Thoracic aorta (tissue), 2 donors: ENCODE results near the gene RNF141. TPM values are rescaled to one million over a fixed set of nuclear protein-coding genes. Genes with fewer than 3 reads are reported as not detected.

ENCODE experiments used
- ATAC-seq: fragments of 150-250 bp; one replicate; pipeline ENCODE4 v1.8.0; 2017; ENCODE audit warnings: low read depth; ENCODE audit not compliant: insufficient number of reproducible peaks, low FRiP score
- DNase-seq: peaks from one replicate; pipeline ENCODE4 v3.0.0-alpha.2; 2020; ENCODE audit warnings: low spot score
- H3K27ac ChIP-seq, 2 donors: fragments of 200-600 bp; sonication (generic); 1 replicate in 1 of 2; 2 replicates in 1 of 2; pipeline ENCODE4 v1.5.1; 2016; ENCODE audit warnings: mild to moderate bottlenecking in 2 of 2, moderate library complexity in 2 of 2
- H3K27me3 ChIP-seq: fragments of 200-600 bp; sonication (generic); replicated peaks from 2 replicates; pipeline ENCODE4 v1.6.0; 2016; ENCODE audit warnings: mild to moderate bottlenecking; ENCODE audit not compliant: insufficient read depth
- H3K36me3 ChIP-seq: fragments of 200-600 bp; sonication (generic); one replicate; pipeline ENCODE4 v1.5.1; 2016
- H3K4me1 ChIP-seq, 2 donors: fragments of 200-600 bp; sonication (generic); 1 replicate in 1 of 2; 2 replicates in 1 of 2; pipeline versions ENCODE4 v1.5.1 to v1.6.0; 2016; ENCODE audit warnings: low read depth in 2 of 2, mild to moderate bottlenecking in 1 of 2; ENCODE audit not compliant: control insufficient read depth in 1 of 2
- H3K4me3 ChIP-seq: fragments of 200-600 bp; sonication (generic); 2 replicates; pipeline ENCODE4 v1.5.1; 2016; ENCODE audit warnings: mild to moderate bottlenecking
- H3K9me3 ChIP-seq: fragments of 200-600 bp; sonication (generic); 2 replicates; pipeline ENCODE4 v1.5.1; 2016
- total RNA-seq, 2 donors: library from RNA; depleted of rRNA; stranded (reverse); fragments of >200 nt; gene quantifications; one replicate each; pipeline versions ENCODE4 v1.1.0 to v1.2.3, GENCODE V29; 2016
- TF ChIP-seq, protein P1 (sequence below): fragments of 200-600 bp; sonication (generic); IDR thresholded peaks from one replicate; pipeline ENCODE4 v1.5.1; 2019; ENCODE audit warnings: antibody characterized with exemption

Gene RNF141
- total RNA-seq, 2 donors from 2014 or later = 37.3 to 47.2 TPM

DNA sequence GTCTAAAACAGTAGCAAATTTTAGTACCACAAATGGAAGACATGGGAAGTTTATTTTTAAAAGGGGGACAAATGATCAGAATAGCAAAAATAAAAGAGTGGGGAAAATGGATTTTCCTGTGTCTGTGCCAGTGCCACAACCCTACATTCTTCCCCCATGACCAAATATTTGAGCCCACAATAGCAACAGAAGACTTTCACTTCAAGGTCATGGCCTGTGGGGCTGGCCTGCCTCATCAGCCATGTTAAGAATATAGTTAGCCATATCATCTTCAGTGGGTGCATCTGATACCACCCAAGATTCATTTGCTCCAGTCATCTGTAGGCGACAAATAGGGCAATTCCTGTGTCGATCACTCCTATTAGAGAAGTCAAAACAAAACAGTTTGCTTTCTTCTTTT, 26.3 kb downstream of the RNF141 start:
- DNase-seq = no peak
- no peaks in the 10 kb centered on the region for H3K9me3 ChIP-seq
- peaks cover 30 to 39% of the 10 kb centered on the region in 2 donors for H3K4me1 ChIP-seq
- ATAC-seq = no peak
- H3K36me3 ChIP-seq = peaks cover 3% of the 10 kb centered on the region
- peak overlapping the region; percentile 42 to 62 for H3K27ac ChIP-seq
- no peak overlapping the region for H3K4me3 ChIP-seq
- TF ChIP-seq, protein P1, sequence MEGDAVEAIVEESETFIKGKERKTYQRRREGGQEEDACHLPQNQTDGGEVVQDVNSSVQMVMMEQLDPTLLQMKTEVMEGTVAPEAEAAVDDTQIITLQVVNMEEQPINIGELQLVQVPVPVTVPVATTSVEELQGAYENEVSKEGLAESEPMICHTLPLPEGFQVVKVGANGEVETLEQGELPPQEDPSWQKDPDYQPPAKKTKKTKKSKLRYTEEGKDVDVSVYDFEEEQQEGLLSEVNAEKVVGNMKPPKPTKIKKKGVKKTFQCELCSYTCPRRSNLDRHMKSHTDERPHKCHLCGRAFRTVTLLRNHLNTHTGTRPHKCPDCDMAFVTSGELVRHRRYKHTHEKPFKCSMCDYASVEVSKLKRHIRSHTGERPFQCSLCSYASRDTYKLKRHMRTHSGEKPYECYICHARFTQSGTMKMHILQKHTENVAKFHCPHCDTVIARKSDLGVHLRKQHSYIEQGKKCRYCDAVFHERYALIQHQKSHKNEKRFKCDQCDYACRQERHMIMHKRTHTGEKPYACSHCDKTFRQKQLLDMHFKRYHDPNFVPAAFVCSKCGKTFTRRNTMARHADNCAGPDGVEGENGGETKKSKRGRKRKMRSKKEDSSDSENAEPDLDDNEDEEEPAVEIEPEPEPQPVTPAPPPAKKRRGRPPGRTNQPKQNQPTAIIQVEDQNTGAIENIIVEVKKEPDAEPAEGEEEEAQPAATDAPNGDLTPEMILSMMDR = no peak
- H3K27me3 ChIP-seq = no peaks in the 10 kb centered on the region

DNA sequence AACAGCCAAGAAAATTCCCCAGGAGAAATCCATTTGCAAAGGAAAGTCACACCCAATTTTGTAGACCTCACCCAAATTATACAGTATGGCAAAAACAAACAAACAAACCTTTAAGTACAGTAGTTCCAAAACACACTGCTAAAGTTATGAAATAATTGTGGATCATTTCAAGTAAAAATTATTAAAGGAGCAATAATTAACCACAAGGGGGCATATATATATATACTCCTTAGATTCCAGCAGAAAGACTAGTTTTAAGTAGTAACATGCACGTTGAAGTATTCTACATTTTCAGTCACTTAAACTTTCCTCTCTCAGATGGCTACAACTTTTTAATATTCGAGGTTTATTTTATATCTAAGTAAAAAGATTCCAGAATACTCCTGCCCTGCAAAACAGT, 26.8 kb downstream of the RNF141 start:
- H3K27ac ChIP-seq = peak overlapping the region; percentile 42 to 62
- peaks cover 3% of the 10 kb centered on the region for H3K36me3 ChIP-seq
- H3K4me3 ChIP-seq = no peak overlapping the region
- TF ChIP-seq, protein P1 = no peak
- DNase-seq (no peak), ATAC-seq (no peak)
- peaks cover 30 to 39% of the 10 kb centered on the region in 2 donors for H3K4me1 ChIP-seq
- H3K9me3 ChIP-seq = no peaks in the 10 kb centered on the region
- no peaks in the 10 kb centered on the region for H3K27me3 ChIP-seq

DNA sequence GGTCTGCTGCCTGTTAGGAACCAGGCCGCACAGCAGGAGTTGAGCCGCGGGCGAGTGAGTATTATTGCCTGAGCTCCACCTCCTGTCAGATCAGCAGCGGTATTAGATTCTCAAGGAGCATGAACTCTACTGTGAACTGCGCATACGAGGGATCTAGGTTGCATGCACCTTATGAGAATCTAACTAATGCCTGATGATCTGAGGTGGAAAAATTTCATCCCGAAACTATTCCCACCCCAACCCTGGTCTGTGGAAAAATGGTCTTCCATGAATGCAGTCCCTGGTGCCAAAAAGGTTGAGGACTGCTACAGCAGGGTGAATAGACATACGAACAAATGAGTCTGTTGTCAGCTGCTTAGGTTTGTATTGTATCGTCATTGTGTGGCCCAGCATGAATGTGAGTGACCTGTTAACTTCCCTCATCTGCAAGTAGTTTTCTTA, 29.8 kb downstream of the RNF141 start:
- H3K36me3 ChIP-seq = no peaks in the 10 kb centered on the region
- H3K27me3 ChIP-seq = no peaks in the 10 kb centered on the region
- H3K4me3 ChIP-seq = no peak overlapping the region
- peaks cover 23 to 26% of the 10 kb centered on the region in 2 donors for H3K4me1 ChIP-seq
- ATAC-seq (no peak), DNase-seq (no peak)
- no peaks in the 10 kb centered on the region for H3K9me3 ChIP-seq
- no peak overlapping the region for H3K27ac ChIP-seq
- TF ChIP-seq, protein P1 = no peak

DNA sequence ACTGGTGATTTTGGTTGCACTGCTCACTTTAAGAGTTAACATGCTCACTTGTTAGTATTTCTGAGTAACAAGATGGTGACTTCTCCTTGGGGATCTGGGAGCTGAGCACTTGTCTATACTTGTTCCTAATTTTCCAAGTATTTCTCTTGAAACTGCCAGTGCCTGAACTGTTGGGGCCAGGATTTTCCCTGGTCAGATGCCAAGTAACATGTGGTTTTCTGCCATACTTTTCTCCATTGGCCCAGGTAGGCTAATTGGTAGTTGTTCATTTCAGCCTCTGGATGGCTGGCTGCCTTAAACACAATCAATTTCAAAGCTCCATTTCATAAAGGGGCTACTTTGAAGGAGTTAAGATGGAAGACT, 35.0 kb downstream of the RNF141 start:
- peaks cover 2 to 5% of the 10 kb centered on the region in 2 donors for H3K4me1 ChIP-seq
- H3K36me3 ChIP-seq = no peaks in the 10 kb centered on the region
- H3K27ac ChIP-seq = no peak overlapping the region
- ATAC-seq (no peak), DNase-seq (no peak)
- H3K4me3 ChIP-seq = no peak overlapping the region
- H3K9me3 ChIP-seq = no peaks in the 10 kb centered on the region
- TF ChIP-seq, protein P1 = no peak
- H3K27me3 ChIP-seq = no peaks in the 10 kb centered on the region

DNA sequence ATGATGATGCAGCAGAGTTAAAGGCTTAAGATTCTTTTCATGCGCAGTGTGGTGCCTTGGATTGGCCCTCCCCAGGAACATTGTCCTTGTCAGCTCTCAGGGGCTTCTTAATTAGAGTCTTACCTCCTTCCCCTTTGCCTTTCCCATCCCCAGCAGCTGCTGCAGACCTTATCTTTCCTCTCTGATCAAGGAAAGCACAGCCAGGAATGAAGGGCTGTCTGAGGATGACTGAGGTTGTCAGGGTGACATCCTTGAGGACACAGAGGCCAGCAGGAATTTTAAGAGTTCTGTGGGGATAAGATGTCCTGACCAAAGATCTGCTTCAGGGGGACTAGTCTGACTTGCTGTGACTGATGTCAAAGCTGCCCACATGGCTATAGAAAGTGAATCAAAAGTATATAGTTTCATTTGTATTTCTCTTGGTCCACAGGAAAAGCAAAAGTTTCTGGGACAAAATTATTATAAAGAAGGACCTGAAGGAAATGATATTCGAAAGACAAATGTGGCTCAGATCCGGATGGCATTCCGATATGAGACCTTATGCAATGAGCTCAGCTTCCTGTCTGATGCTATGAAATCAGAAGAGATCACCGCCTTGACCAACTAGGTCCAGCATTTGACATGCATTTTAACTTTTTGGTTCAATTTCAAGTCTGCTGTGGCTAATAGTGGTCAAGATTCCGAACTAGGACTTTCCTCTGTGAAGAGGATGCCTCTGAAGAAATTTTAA, 35.5 kb downstream of the RNF141 start:
- Histone ChIP-seq H3K4me3 (no peak overlapping the region), H3K4me1 (peaks cover 2 to 5% of the 10 kb centered on the region in 2 donors), H3K27me3 (no peaks in the 10 kb centered on the region), H3K27ac (no peak overlapping the region), H3K36me3 (peaks cover 3% of the 10 kb centered on the region), H3K9me3 (no peaks in the 10 kb centered on the region)
- ATAC-seq (no peak), DNase-seq (no peak)
- TF ChIP-seq, protein P1 = no peak
